Measurements from ENCODE around the gene UBXN10. TPM values are rescaled to one million over a fixed set of nuclear protein-coding genes. Genes with fewer than 3 reads are reported as not detected.

Gene UBXN10
- total and polyA plus RNA-seq, 2 of the 13 experiments (the other 11 are each of a cell fraction or from before 2014, with no cell fraction given), result 0.04 to 0.05 TPM

DNA sequence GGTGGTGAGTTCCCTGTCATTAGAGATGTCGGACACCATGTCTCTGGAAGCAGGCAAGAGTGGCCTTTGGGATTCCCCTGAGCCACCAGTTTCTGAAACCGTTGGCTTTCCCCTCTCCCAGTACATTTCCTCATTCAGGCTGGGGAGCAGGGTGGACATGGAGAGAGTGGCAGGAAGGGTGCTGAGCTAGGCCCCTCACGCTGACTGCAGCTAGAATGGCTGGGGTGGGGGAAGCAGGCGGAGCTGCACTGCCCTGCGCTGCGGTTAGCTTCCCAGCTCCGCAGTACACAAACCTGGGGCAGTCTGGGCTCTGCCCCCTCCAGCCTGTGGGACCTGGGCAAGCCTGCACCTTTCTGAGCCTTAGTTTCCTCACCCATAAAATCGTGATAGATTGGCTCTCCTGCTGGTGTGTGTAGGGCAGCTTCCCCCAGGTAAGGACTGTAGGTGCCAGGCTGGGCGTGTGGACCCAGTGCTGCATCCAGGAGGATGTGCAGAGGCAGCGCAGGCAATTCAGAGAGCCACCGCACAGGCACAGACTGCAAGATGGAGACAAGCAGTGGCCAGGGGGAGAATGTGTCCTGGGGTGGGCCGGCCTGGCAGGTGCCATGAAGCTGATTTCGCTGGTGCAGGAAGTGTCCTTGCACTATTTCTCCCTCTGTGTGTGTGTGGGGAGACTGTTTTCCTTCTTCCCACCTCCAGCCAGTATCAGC, 43.7 kb upstream of the UBXN10 start:
- intact Hi-C loops (cut with micrococcal nuclease; ENCODE audit: unreplicated experiment), result no loop called here
- CTCF ChIA-PET (ENCODE audit: low intra/inter-chr PET ratio, low total read pairs), result no interaction called here
- TF ChIP-seq REL (CRISPR knock-in tag; conservative IDR thresholded peaks at IDR 0.05) (no peak), KDM4B (CRISPR knock-in tag; IDR thresholded peaks at IDR 0.05) (no peak), THYN1 (CRISPR knock-in tag; IDR thresholded peaks at IDR 0.05; ENCODE audit: borderline replicate concordance, low read depth) (no peak), NPAS2 (CRISPR knock-in tag; IDR thresholded peaks at IDR 0.05; ENCODE audit: borderline replicate concordance) (no peak), ZBTB21 (CRISPR knock-in tag; IDR thresholded peaks at IDR 0.05) (no peak), NFE2L1 (CRISPR knock-in tag; IDR thresholded peaks at IDR 0.05; ENCODE audit: borderline replicate concordance) (no peak), ZNF101 (CRISPR knock-in tag; IDR thresholded peaks at IDR 0.05; ENCODE audit: borderline replicate concordance, low read depth) (no peak), ZNF607 (CRISPR knock-in tag; IDR thresholded peaks at IDR 0.05; ENCODE audit: borderline replicate concordance) (no peak), GABPA (IDR thresholded peaks at IDR 0.05; ENCODE audit: low read depth, low read length) (no peak), GABPA (CRISPR knock-in tag; IDR thresholded peaks at IDR 0.05; ENCODE audit: low read depth) (no peak), CENPT (CRISPR knock-in tag; IDR thresholded peaks at IDR 0.05; ENCODE audit: low read depth) (no peak), SNAI1 (CRISPR knock-in tag; IDR thresholded peaks at IDR 0.05; ENCODE audit: borderline replicate concordance) (no peak), FOXP1 (IDR thresholded peaks at IDR 0.05) (no peak), FOXP1 (CRISPR knock-in tag; IDR thresholded peaks at IDR 0.05) (no peak), ASH2L (IDR thresholded peaks at IDR 0.05; ENCODE audit: insufficient read length, low read depth, low read length) (no peak), ZNF225 (CRISPR knock-in tag; IDR thresholded peaks at IDR 0.05) (no peak)
- TF ChIP-seq, protein P1, sequence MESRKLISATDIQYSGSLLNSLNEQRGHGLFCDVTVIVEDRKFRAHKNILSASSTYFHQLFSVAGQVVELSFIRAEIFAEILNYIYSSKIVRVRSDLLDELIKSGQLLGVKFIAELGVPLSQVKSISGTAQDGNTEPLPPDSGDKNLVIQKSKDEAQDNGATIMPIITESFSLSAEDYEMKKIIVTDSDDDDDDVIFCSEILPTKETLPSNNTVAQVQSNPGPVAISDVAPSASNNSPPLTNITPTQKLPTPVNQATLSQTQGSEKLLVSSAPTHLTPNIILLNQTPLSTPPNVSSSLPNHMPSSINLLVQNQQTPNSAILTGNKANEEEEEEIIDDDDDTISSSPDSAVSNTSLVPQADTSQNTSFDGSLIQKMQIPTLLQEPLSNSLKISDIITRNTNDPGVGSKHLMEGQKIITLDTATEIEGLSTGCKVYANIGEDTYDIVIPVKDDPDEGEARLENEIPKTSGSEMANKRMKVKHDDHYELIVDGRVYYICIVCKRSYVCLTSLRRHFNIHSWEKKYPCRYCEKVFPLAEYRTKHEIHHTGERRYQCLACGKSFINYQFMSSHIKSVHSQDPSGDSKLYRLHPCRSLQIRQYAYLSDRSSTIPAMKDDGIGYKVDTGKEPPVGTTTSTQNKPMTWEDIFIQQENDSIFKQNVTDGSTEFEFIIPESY (CRISPR knock-in tag; IDR thresholded peaks at IDR 0.05), result no peak
- TF ChIP-seq, protein P2, sequence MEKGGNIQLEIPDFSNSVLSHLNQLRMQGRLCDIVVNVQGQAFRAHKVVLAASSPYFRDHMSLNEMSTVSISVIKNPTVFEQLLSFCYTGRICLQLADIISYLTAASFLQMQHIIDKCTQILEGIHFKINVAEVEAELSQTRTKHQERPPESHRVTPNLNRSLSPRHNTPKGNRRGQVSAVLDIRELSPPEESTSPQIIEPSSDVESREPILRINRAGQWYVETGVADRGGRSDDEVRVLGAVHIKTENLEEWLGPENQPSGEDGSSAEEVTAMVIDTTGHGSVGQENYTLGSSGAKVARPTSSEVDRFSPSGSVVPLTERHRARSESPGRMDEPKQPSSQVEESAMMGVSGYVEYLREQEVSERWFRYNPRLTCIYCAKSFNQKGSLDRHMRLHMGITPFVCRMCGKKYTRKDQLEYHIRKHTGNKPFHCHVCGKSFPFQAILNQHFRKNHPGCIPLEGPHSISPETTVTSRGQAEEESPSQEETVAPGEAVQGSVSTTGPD (CRISPR knock-in tag; IDR thresholded peaks at IDR 0.05), result no peak
- TF ChIP-seq, protein P3, sequence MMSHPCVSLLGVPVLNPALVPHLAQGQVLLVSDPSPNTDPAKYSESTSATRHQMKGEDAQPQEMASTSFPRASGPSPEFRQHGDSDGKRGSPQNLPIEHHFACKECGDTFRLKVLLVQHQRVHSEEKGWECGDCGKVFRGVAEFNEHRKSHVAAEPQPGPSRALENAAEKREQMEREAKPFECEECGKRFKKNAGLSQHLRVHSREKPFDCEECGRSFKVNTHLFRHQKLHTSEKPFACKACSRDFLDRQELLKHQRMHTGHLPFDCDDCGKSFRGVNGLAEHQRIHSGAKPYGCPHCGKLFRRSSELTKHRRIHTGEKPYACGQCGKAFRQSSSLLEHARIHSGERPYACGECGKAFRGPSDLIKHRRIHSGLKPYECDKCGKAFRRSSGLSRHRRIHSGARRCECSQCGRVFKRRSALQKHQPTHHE (CRISPR knock-in tag; IDR thresholded peaks at IDR 0.05; ENCODE audit: borderline replicate concordance), result no peak
- TF ChIP-seq, protein P4, sequence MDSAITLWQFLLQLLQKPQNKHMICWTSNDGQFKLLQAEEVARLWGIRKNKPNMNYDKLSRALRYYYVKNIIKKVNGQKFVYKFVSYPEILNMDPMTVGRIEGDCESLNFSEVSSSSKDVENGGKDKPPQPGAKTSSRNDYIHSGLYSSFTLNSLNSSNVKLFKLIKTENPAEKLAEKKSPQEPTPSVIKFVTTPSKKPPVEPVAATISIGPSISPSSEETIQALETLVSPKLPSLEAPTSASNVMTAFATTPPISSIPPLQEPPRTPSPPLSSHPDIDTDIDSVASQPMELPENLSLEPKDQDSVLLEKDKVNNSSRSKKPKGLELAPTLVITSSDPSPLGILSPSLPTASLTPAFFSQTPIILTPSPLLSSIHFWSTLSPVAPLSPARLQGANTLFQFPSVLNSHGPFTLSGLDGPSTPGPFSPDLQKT (CRISPR knock-in tag; IDR thresholded peaks at IDR 0.05; ENCODE audit: borderline replicate concordance), result no peak

More for the DNA sequence above, 43.7 kb upstream of the UBXN10 start:
- H3K4me3 ChIP-seq (replicated peaks in 1 of 3; ENCODE audit: insufficient read depth in 1 of 3, low read depth in 2 of 3, low read length in 3 of 3), result no peak overlapping the region
- H4K20me1 ChIP-seq (ENCODE audit: insufficient read depth, low read length), result no peaks in the 10 kb centered on the region
- WGBS (ENCODE audit: low lambda C conversion rate), result 13% methylated on average over 3 of the region's 13 CpGs
- no peaks in the 10 kb centered on the region for H3K79me2 ChIP-seq (ENCODE audit: insufficient read depth, low read length)
- POLR2A ChIA-PET, result no interaction called here
- no peak for DNase-seq (ENCODE audit: low spot score)
- ATAC-seq, result no peak
- no peak overlapping the region for H3K27ac ChIP-seq (ENCODE audit: extremely low read length, insufficient read depth, low read length)
- H3K4me2 ChIP-seq (ENCODE audit: low read depth, low read length), result no peak overlapping the region
- in situ Hi-C loops (cut with HindIII; ENCODE audit: extremely low pct_ligation_motif_present, low pct_unique_long_range_greater_than_20kb), result no loop called here
- H2AFZ ChIP-seq (ENCODE audit: low read length), result no peak overlapping the region
- H3K27me3 ChIP-seq (ENCODE audit: control insufficient read depth in 1 of 2, insufficient read depth in 2 of 2, low read length in 2 of 2), result peaks cover 2 to 21% of the 10 kb centered on the region in 2 experiments; a peak in 3 of 5 replicates
- peaks cover 13% of the 10 kb centered on the region for H3K4me1 ChIP-seq (ENCODE audit: insufficient read depth, low read length)
- no peaks in the 10 kb centered on the region for H3K36me3 ChIP-seq (replicated peaks in 1 of 2; ENCODE audit: control insufficient read depth in 1 of 2, insufficient read depth in 2 of 2, low read length in 2 of 2)
- no peaks in the 10 kb centered on the region for H3K9me3 ChIP-seq (ENCODE audit: low read length)
- no peak for FAIRE-seq
- no TSS peak for BruUV-seq (replicated peaks)
- no peak overlapping the region for H3K9ac ChIP-seq (ENCODE audit: insufficient read depth, low read depth, low read length)
